Stimulated activated CD8-positive, alpha-beta memory T cell treated with anti-CD3 and anti-CD28 coated beads, Interleukin-7, amount 100 ng/mL, for 48 hours (primary cell): Measurements from ENCODE around the gene XPNPEP1.

Experiments
- DNase-seq, 2 donors: peaks; one replicate each; pipeline ENCODE4 v3.0.0-alpha.2; 2020; ENCODE audit warnings: low read depth in 1 of 2; ENCODE audit errors: extremely low read depth in 1 of 2

The XPNPEP1 gene

DNA sequence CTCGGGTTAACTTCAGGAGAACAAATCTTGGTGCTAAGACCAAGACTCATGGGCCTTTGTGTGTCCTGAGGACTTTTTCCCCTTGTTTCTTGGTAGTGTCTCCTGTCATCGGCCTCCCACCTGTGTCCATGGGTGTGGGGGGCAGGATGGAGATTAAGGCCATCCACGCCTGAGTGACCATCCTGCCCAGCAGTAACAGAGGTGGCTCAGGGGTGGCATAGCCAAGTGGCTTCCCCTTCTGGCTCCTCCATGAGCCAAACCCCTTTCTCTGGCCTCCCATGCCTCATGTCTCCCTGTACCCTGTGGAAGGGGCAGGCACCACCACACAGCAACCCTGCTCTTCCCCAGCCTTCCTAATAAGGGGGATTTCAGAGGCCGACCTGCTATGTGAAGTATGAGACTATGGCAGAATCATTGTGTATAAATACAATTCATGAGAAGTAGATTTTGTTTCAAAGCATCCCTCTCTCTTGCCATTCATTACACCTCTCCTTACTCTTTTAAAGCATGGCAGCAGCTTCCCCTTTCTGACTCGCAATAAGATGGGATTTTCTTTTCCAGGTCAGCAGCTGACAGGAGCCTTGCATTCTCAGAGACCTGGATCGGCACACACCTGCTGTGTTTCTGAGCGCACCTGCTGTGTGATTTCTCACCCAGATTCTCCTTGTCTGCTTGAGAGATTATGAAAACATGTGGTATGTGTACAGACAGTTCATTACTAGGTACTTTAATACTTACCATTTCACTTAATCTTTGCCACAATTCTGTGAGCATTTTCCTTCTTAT lies 102.5 kb downstream of the XPNPEP1 start:
- DNase-seq = no peak

- DNase-seq = no peak
Observed at GRCh38 chr10:109819807-109820206, 103.5 kb downstream of the XPNPEP1 start.
